Activated CD4-positive, alpha-beta T cell treated with anti-CD3 and anti-CD28 coated beads, Interleukin-2, Interleukin-4, amounts not matched to agents 100 ng/mL and 50 ng/mL, durations not matched to agents 16 hours and 8 hours (primary cell): Measurements from ENCODE around the gene RNF115.
"Not testable (repeated sequence)": the region's sequence is repeated elsewhere in the genome, so short reads cannot be mapped to it uniquely, and the experiment has no call there.

Source experiments
- DNase-seq: peaks from one replicate; pipeline ENCODE4 v3.0.0-alpha.2; 2020; ENCODE audit warnings: low spot score

RNF115 gene

GRCh38 chr1:145730467-145730866 lies 93.4 kb downstream of the RNF115 start:
- no peak for DNase-seq

- no peak for DNase-seq
Measured at GRCh38 chr1:145729666-145730436, 94.0 kb downstream of the RNF115 start.

GRCh38 chr1:145729196-145729595 lies 94.7 kb downstream of the RNF115 start:
- DNase-seq, result no peak

GRCh38 chr1:145726193-145726592 lies 97.7 kb downstream of the RNF115 start:
- DNase-seq, result not testable (repeated sequence)

GRCh38 chr1:145720878-145721671 lies 102.8 kb downstream of the RNF115 start:
- peak; percentile 65 for DNase-seq

GRCh38 chr1:145720556-145720877 lies 103.4 kb downstream of the RNF115 start:
- DNase-seq, result no peak

- peak; percentile 41 for DNase-seq
Measured at GRCh38 chr1:145719230-145720079, 104.4 kb downstream of the RNF115 start, which contains the start of gene CD160. Gene CD160, plus strand, starts transcription at chr1:145719499. Its CDS starts 8,829 bp downstream, at chr1:145728328.

GRCh38 chr1:145718465-145718864 lies 105.4 kb downstream of the RNF115 start:
- not testable (repeated sequence) for DNase-seq

GRCh38 chr1:145717833-145718232 lies 106.1 kb downstream of the RNF115 start:
- DNase-seq, result no peak

GRCh38 chr1:145716641-145717345 lies 107.1 kb downstream of the RNF115 start:
- DNase-seq, result no peak

- no peak for DNase-seq
Measured at GRCh38 chr1:145714524-145715111, 109.3 kb downstream of the RNF115 start.

GRCh38 chr1:145711213-145711651 lies 112.7 kb downstream of the RNF115 start:
- DNase-seq, result no peak

- DNase-seq, result no peak
Measured at GRCh38 chr1:145710291-145711027, 113.4 kb downstream of the RNF115 start.

- no peak for DNase-seq
Measured at GRCh38 chr1:145708063-145708462, 115.8 kb downstream of the RNF115 start.

- DNase-seq, result no peak
Measured at GRCh38 chr1:145707183-145707867, 116.6 kb downstream of the RNF115 start, which contains the start of gene PDZK1. Gene PDZK1, minus strand, starts transcription at chr1:145707368. Its CDS starts 19,347 bp downstream, at chr1:145688021.

- DNase-seq, result no peak
Measured at GRCh38 chr1:145706086-145706664, 117.7 kb downstream of the RNF115 start.

GRCh38 chr1:145705622-145706021 lies 118.3 kb downstream of the RNF115 start:
- DNase-seq, result no peak

GRCh38 chr1:145702826-145703225 lies 121.1 kb downstream of the RNF115 start:
- no peak for DNase-seq

GRCh38 chr1:145702052-145702451 lies 121.8 kb downstream of the RNF115 start:
- no peak for DNase-seq
